LNCaP clone FGC (cell line): ENCODE measurements around the gene PNMA6F.

ENCODE experiments used
- DNase-seq: peaks from one replicate; pipeline ENCODE4 v3.0.0-alpha.2; 2011; ENCODE audit warnings: low read depth
- H3K4me3 ChIP-seq: 2 replicates; pipeline ENCODE4 v1.5.1; 2011; ENCODE audit warnings: mild to moderate bottlenecking, low read depth, low read length, control low read depth
- CTCF ChIP-seq: IDR thresholded peaks from 2 replicates; pipeline ENCODE4 v1.5.1; 2012; ENCODE audit warnings: mild to moderate bottlenecking; ENCODE audit not compliant: control insufficient read depth, insufficient read depth; ENCODE audit errors: extremely low read depth

The PNMA6F gene

GRCh38 chrX:153321381-153322124, at the start of gene PNMA6F:
Gene PNMA6F (minus strand): TSS chrX:153321767. CDS start chrX:153320674, 1,093 bp downstream.
- no peak for DNase-seq
- no peak for TF ChIP-seq CTCF
- H3K4me3 ChIP-seq, result no peak within 1 kb of the TSS

- no peak for TF ChIP-seq CTCF
- H3K4me3 ChIP-seq, result no peak overlapping the region
- DNase-seq, result no peak
These were observed 49.7 kb upstream of the PNMA6F start for GRCh38 chrX:153371256-153371655.

GRCh38 chrX:153370293-153371055, 48.9 kb upstream of the PNMA6F start:
- no peak overlapping the region for H3K4me3 ChIP-seq
- no peak for TF ChIP-seq CTCF
- DNase-seq, result no peak

- no peak for TF ChIP-seq CTCF
- no peak overlapping the region for H3K4me3 ChIP-seq
- DNase-seq, result no peak
These were observed 45.4 kb upstream of the PNMA6F start for GRCh38 chrX:153366878-153367538.

GRCh38 chrX:153366119-153366518, 44.6 kb upstream of the PNMA6F start:
- H3K4me3 ChIP-seq, result no peak overlapping the region
- no peak for DNase-seq
- TF ChIP-seq CTCF, result no peak

GRCh38 chrX:153365670-153366069, 44.1 kb upstream of the PNMA6F start:
- TF ChIP-seq CTCF, result no peak
- H3K4me3 ChIP-seq, result no peak overlapping the region
- DNase-seq, result no peak
